C1 segment of cervical spinal cord (tissue), 14 donors: ENCODE data around the gene FYB2.

Source experiments
- DNase-seq, 14 donors: peaks; one replicate each; lab custom pipeline; 2025; lab: John Stamatoyannopoulos, UW

FYB2 gene

GRCh38 chr1:56819387-56819899, at the start of gene FYB2:
TSS of gene FYB2 (minus strand) at chr1:56819404. CDS start at chr1:56819290, 114 bp downstream.
- peak in 1 of 14 donors; percentile 88 for DNase-seq

GRCh38 chr1:56868761-56869160, 49.6 kb upstream of the FYB2 start:
- DNase-seq = no peak

- DNase-seq = no peak
Measured at GRCh38 chr1:56867491-56867890, 48.3 kb upstream of the FYB2 start.

GRCh38 chr1:56866656-56867055, 47.5 kb upstream of the FYB2 start:
- DNase-seq = no peak

GRCh38 chr1:56864430-56864829, 45.2 kb upstream of the FYB2 start:
- DNase-seq = no peak

- no peak for DNase-seq
Measured at GRCh38 chr1:56863265-56863992, 44.2 kb upstream of the FYB2 start.

- DNase-seq = no peak
Measured at GRCh38 chr1:56859287-56859686, 40.1 kb upstream of the FYB2 start.

- DNase-seq = no peak
Measured at GRCh38 chr1:56856186-56856585, 37.0 kb upstream of the FYB2 start.

GRCh38 chr1:56855190-56855589, 36.0 kb upstream of the FYB2 start:
- no peak for DNase-seq

GRCh38 chr1:56854521-56855099, 35.4 kb upstream of the FYB2 start, which contains the start of gene C8A:
TSS of gene C8A (plus strand) at chr1:56854797. CDS start at chr1:56854902, 105 bp downstream.
- no peak for DNase-seq

- DNase-seq = no peak
Measured at GRCh38 chr1:56852476-56852875, 33.3 kb upstream of the FYB2 start.

GRCh38 chr1:56850922-56851321, 31.7 kb upstream of the FYB2 start:
- no peak for DNase-seq

- DNase-seq = no peak
Measured at GRCh38 chr1:56850411-56850810, 31.2 kb upstream of the FYB2 start.

GRCh38 chr1:56849750-56850149, 30.5 kb upstream of the FYB2 start:
- DNase-seq = no peak

GRCh38 chr1:56845343-56845742, 26.1 kb upstream of the FYB2 start:
- DNase-seq = no peak

- no peak for DNase-seq
Measured at GRCh38 chr1:56844545-56845136, 25.4 kb upstream of the FYB2 start.

- DNase-seq = no peak
Measured at GRCh38 chr1:56843544-56843943, 24.3 kb upstream of the FYB2 start.

GRCh38 chr1:56838759-56839158, 19.6 kb upstream of the FYB2 start:
- no peak for DNase-seq

GRCh38 chr1:56837244-56837939, 18.2 kb upstream of the FYB2 start:
- DNase-seq = no peak

- no peak for DNase-seq
Measured at GRCh38 chr1:56836359-56836758, 17.2 kb upstream of the FYB2 start.

GRCh38 chr1:56835657-56836056, 16.5 kb upstream of the FYB2 start:
- no peak for DNase-seq
